ENCODE data around the gene PKN2. TPM values are rescaled to one million over a fixed set of nuclear protein-coding genes. Genes with fewer than 3 reads are reported as not detected.

Gene PKN2
- total and polyA plus RNA-seq, 3 donors from 2014 or later = 12.0 to 46.5 (median 43.9) TPM

GRCh38 chr1:88873737-88874349, 189.8 kb downstream of the PKN2 start:
- intact Hi-C loops (cut with DNase I; ENCODE audit: low total_unique reads) = loop anchor here (10.0 kb wide), 1 partner anchor 219 kb away; no protein-coding TSS in a partner anchor
- Histone ChIP-seq H3K4me3 (no peak overlapping the region), H3K27ac (no peak overlapping the region), H3K9me3 (no peaks in the 10 kb centered on the region), H3K27me3 (no peaks in the 10 kb centered on the region), H3K36me3 (ENCODE audit: low read depth, missing control alignments) (no peaks in the 10 kb centered on the region), H3K4me1 (peaks cover 7% of the 10 kb centered on the region)
- DNase-seq = no peak
- WGBS, 2 donors = 73 to 75% methylated on average over 5 of the region's 5 CpGs
- TF ChIP-seq CTCF (IDR thresholded peaks at IDR 0.05) (no peak), POLR2A (IDR thresholded peaks at IDR 0.05) (no peak)

- peaks cover 7% of the 10 kb centered on the region for H3K4me1 ChIP-seq
- H3K9me3 ChIP-seq = no peaks in the 10 kb centered on the region
- H3K27ac ChIP-seq = no peak overlapping the region
- no peak overlapping the region for H3K4me3 ChIP-seq
- WGBS, 2 donors = 85 to 91% methylated on average over 4 of the region's 4 CpGs
- H3K36me3 ChIP-seq (ENCODE audit: low read depth, missing control alignments) = no peaks in the 10 kb centered on the region
- H3K27me3 ChIP-seq = no peaks in the 10 kb centered on the region
- no peak for DNase-seq
- TF ChIP-seq CTCF (IDR thresholded peaks at IDR 0.05) (no peak), POLR2A (IDR thresholded peaks at IDR 0.05) (no peak)
- intact Hi-C loops (cut with DNase I; ENCODE audit: low total_unique reads) = loop anchor here (10.0 kb wide), 1 partner anchor 221 kb away; no protein-coding TSS in a partner anchor
These were observed 191.5 kb downstream of the PKN2 start for GRCh38 chr1:88875595-88875994.

DNA sequence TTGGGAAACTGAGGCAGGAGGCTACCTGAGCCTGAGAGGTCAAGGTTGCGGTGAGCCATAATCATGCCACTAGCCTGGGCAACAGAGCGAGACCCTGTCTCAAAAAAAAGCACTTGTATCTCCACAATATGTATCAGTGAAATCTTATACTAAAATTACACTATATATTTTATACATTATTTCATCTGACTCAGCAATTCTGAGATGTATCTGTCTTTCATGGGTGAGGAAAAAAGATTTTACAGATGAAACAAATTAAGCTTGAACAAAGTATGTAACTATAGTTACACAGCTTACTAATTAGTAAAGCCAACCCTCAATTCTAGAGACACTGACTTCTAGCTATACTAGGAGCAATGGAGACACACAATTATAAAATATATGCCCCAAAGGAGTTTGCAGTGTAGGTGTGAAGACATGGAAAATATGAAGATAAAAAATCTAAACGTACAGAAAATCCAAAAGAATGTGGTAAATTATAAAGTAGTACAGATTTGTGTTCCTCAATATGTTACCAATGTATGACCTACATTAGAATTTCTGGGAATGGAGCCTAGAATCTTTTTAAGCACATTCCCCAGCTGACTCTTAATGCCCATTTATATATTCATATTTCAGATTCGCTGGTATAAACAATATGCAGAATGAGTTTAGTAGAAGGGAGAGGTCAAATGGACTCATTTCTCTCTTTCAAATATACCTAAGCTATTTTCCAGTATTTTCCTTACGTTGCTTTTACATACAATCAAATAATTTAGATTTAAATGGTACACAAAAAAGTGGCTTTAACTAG, 192.7 kb downstream of the PKN2 start:
- Histone ChIP-seq H3K9me3 (no peaks in the 10 kb centered on the region), H3K36me3 (ENCODE audit: low read depth, missing control alignments) (no peaks in the 10 kb centered on the region), H3K4me1 (peaks cover 7% of the 10 kb centered on the region), H3K27me3 (no peaks in the 10 kb centered on the region), H3K27ac (no peak overlapping the region), H3K4me3 (no peak overlapping the region)
- intact Hi-C loops (cut with DNase I; ENCODE audit: low total_unique reads) = loop anchor here (10.0 kb wide), 1 partner anchor 222 kb away; no protein-coding TSS in a partner anchor
- DNase-seq = no peak
- TF ChIP-seq CTCF (IDR thresholded peaks at IDR 0.05) (no peak), POLR2A (IDR thresholded peaks at IDR 0.05) (no peak)
- WGBS, 2 donors = 70 to 72% methylated on average over 5 of the region's 5 CpGs

- intact Hi-C loops (cut with DNase I; ENCODE audit: low total_unique reads) = loop anchor here (10.0 kb wide), 1 partner anchor 223 kb away; no protein-coding TSS in a partner anchor
- H3K9me3 ChIP-seq = no peaks in the 10 kb centered on the region
- H3K27ac ChIP-seq = no peak overlapping the region
- 36 to 43% methylated on average over 6 of the region's 6 CpGs for WGBS, 2 donors
- H3K36me3 ChIP-seq (ENCODE audit: low read depth, missing control alignments) = no peaks in the 10 kb centered on the region
- H3K27me3 ChIP-seq = no peaks in the 10 kb centered on the region
- H3K4me1 ChIP-seq = peaks cover 7% of the 10 kb centered on the region
- no peak overlapping the region for H3K4me3 ChIP-seq
- TF ChIP-seq POLR2A (IDR thresholded peaks at IDR 0.05) (no peak), CTCF (IDR thresholded peaks at IDR 0.05) (peak; percentile 30 to 76 (median 41))
- DNase-seq = no peak
These were observed 193.3 kb downstream of the PKN2 start for GRCh38 chr1:88877382-88877825.

Data from testis (tissue), 3 donors.